Tibial nerve (tissue), 3 donors: Measurements from ENCODE around the gene LRBA.
"Not testable (repeated sequence)": the region's sequence is repeated elsewhere in the genome, so short reads cannot be mapped to it uniquely, and the experiment has no call there.

Experiments used
- CTCF ChIP-seq, 5 experiments: fragments of 200-600 bp in 3 of 5; fragments of 450-650 bp in 2 of 5; sonication (generic) in 3 of 5; IDR thresholded peaks; one replicate each; pipeline ENCODE4 v1.5.1; 2016 to 2019; ENCODE audit warnings: antibody characterized with exemption in 5 of 5, mild to moderate bottlenecking in 3 of 5, moderate library complexity in 2 of 5
- POLR2A ChIP-seq, 2 donors: fragments of 450-650 bp; IDR thresholded peaks; one replicate each; pipeline ENCODE4 v1.6.1; 2017; ENCODE audit warnings: antibody characterized with exemption in 2 of 2, mild to moderate bottlenecking in 2 of 2, moderate library complexity in 2 of 2

DNA sequence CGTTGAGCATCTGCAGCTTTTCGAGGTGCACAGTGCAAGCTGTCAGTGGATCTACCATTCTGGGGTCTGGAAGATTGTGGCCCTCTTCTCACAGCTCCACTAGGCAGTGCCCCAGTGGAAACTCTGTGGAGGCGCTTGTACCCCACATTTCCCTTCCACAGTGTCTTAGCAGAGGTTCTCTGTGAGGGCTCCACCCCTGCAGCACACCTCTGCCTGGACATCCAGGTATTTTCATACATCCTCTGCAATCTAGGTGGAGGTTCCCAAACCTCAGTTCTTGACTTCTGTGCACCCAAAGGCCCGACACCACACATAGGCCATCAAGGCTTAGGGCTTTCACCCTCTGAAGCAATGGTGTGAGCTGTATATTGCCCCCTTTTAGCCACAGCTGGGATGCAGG, 57.1 kb downstream of the LRBA start:
- TF ChIP-seq POLR2A, CTCF (IDR thresholded peaks at IDR 0.05): not testable (repeated sequence)
